Measurements from ENCODE around the gene IL24. TPM values are rescaled to one million over a fixed set of nuclear protein-coding genes. Genes with fewer than 3 reads are reported as not detected.

The IL24 gene
- total and polyA plus RNA-seq, 10 of the 15 experiments (the other 5 are each of a cell fraction or from before 2014, with no cell fraction given), result 0.05 to 19.8 (median 0.35) TPM; not detected in 1

GRCh38 chr1:206859082-206859521 is 38.1 kb upstream of the IL24 start:
- 77% methylated on average over 5 of the region's 5 CpGs for WGBS (ENCODE audit: insufficient coverage, insufficient replicate concordance, low lambda C conversion rate, missing lambda C conversion rate)
- no peak overlapping the region for H3K4me2 ChIP-seq (ENCODE audit: control insufficient read depth, insufficient read depth)
- no peak overlapping the region for H3K9ac ChIP-seq (ENCODE audit: control insufficient read depth, insufficient read depth, low read length)
- H3K79me2 ChIP-seq (ENCODE audit: control insufficient read depth, insufficient read depth, low read length), result no peaks in the 10 kb centered on the region
- DNase-seq (ENCODE audit: low read depth, low spot score) (no peak), ATAC-seq (no peak), FAIRE-seq (no peak)
- intact Hi-C loops (cut with micrococcal nuclease; ENCODE audit: unreplicated experiment) (no loop called here), in situ Hi-C loops (cut with MboI) (no loop called here)
- no peaks in the 10 kb centered on the region for H3K4me1 ChIP-seq (ENCODE audit: control insufficient read depth, insufficient read depth, low read length)
- no peak for TF ChIP-seq CUX1 (IDR thresholded peaks at IDR 0.05; ENCODE audit: insufficient replicate concordance, low read depth, low read length)
- TF ChIP-seq ZNF274 (IDR thresholded peaks at IDR 0.05; ENCODE audit: insufficient read depth, insufficient read length), result no peak
- no peaks in the 10 kb centered on the region for H3K36me3 ChIP-seq (ENCODE audit: control insufficient read depth in 2 of 2, insufficient read depth in 2 of 2, low read length in 1 of 2)
- ChIA-PET CTCF (interaction anchor here (1.0 to 6.8 kb wide), 8 partner anchors 46 to 132 kb away, joined by 3 to 52 read pairs (median 4); no protein-coding TSS in a partner anchor), SMC1A (ENCODE audit: uncharacterized antibody, unreplicated experiment) (interaction anchor here (0.8 to 1.6 kb wide), 9 partner anchors 11 to 129 kb away, joined by 3 to 5 read pairs (median 4); no protein-coding TSS in a partner anchor), RAD21 (ENCODE audit: unreplicated experiment) (interaction anchor here (0.8 kb wide), 1 partner anchor 123 kb away, joined by 3 read pairs; no protein-coding TSS in a partner anchor), POLR2A (no interaction called here)
- H2AFZ ChIP-seq (ENCODE audit: control insufficient read depth, low read depth, low read length), result no peak overlapping the region
- H3K4me3 ChIP-seq, result no peak overlapping the region
- no TSS peak for BruUV-seq (replicated peaks)
- no peaks in the 10 kb centered on the region for H4K20me1 ChIP-seq (ENCODE audit: control insufficient read depth, insufficient read depth)
- H3K9me3 ChIP-seq (replicated peaks; ENCODE audit: control insufficient read depth, insufficient read depth, low read length), result no peaks in the 10 kb centered on the region; the same call in 2 of the 3 replicates
- H3K27ac ChIP-seq (ENCODE audit: control insufficient read depth, insufficient read depth), result no peak overlapping the region
- H3K27me3 ChIP-seq (replicated peaks in 1 of 2; ENCODE audit: control insufficient read depth in 2 of 2, insufficient read depth in 2 of 2, low read length in 1 of 2), result peaks cover 0 to 2% of the 10 kb centered on the region in 2 experiments; a peak in 1 of 4 replicates
